Measurements from ENCODE around the gene ECI1. TPM values are rescaled to one million over a fixed set of nuclear protein-coding genes. Genes with fewer than 3 reads are reported as not detected.

ECI1 gene
- total RNA-seq, 2 donors from 2014 or later = 71.8 to 108 TPM

DNA sequence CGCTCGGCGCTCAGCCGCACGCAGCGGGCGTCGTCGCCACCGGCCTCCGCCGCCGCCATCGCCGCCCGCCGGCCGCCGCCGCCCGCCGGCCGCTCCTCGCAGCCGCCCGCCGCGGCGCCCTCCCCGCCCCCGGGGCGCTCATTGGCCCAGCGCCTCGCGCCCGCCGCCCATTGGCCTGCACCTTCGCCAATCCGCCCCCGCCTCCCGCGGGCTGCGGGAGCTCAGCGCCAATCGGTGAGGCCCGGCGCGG is 36.7 kb downstream of the ECI1 start, which contains the start of gene PGP:
PGP (minus strand) TSS at position 122 of the 250 bp plus-strand sequence; CDS start at position 59, 63 bp downstream.
- Histone ChIP-seq H3K27me3 (no peaks in the 10 kb centered on the region), H3K4me1 (peaks cover 0 to 32% of the 10 kb centered on the region in 2 donors), H3K9me3 (no peaks in the 10 kb centered on the region), H3K27ac (peak within 1 kb of the TSS; percentile 92 to 96), H3K36me3 (peaks cover 3% of the 10 kb centered on the region), H3K4me3 (peak within 1 kb of the TSS; percentile 60 to 89)
- TF ChIP-seq, protein P1, sequence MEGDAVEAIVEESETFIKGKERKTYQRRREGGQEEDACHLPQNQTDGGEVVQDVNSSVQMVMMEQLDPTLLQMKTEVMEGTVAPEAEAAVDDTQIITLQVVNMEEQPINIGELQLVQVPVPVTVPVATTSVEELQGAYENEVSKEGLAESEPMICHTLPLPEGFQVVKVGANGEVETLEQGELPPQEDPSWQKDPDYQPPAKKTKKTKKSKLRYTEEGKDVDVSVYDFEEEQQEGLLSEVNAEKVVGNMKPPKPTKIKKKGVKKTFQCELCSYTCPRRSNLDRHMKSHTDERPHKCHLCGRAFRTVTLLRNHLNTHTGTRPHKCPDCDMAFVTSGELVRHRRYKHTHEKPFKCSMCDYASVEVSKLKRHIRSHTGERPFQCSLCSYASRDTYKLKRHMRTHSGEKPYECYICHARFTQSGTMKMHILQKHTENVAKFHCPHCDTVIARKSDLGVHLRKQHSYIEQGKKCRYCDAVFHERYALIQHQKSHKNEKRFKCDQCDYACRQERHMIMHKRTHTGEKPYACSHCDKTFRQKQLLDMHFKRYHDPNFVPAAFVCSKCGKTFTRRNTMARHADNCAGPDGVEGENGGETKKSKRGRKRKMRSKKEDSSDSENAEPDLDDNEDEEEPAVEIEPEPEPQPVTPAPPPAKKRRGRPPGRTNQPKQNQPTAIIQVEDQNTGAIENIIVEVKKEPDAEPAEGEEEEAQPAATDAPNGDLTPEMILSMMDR (IDR thresholded peaks at IDR 0.05) = no peak
- DNase-seq (ENCODE audit: low spot score) = no peak

DNA sequence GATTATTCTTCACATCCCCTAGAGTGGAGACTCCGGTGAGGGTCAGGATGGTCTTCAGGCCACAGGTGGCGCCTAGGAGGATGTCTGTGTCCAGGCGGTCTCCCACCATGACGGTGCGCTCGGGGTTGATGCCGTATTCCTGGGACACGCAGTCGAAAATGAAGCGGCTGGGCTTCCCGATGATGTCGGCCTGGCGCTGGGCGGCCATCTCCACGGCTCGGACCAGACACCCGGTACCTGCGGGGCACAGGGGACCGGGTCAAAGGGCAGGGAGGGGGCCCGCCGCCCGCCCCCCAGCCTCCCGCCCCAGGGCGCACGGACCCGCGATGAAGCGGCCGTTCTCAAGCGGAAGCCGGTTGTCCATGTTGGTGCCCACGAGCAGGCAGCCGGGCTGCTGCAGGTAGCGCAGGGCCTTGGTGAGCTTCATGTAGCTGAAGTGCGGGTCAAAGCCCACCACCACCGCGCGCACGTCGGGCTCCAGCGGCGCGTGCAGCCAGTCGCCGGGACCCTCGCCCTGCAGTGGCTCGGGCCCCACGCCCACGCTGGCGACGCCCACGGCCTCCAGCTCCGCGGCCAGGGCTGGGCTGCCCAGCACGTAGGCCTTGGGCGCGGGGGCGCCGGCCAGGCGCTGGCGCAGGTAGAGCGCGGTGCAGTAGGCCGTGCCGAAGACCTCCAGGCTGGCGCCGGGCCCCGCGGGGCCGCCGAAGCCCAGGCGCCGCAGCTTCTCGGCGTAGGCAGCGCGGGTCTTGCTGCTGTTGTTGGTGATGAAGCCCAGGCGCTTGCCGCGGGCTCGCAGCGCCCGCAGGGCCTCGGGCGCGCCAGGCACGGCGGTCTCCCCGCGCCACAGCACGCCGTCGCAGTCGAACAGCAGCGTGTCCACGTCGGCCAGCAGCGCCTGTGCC is 37.3 kb downstream of the ECI1 start:
- TF ChIP-seq, protein P1 (IDR thresholded peaks at IDR 0.05) = no peak

DNA sequence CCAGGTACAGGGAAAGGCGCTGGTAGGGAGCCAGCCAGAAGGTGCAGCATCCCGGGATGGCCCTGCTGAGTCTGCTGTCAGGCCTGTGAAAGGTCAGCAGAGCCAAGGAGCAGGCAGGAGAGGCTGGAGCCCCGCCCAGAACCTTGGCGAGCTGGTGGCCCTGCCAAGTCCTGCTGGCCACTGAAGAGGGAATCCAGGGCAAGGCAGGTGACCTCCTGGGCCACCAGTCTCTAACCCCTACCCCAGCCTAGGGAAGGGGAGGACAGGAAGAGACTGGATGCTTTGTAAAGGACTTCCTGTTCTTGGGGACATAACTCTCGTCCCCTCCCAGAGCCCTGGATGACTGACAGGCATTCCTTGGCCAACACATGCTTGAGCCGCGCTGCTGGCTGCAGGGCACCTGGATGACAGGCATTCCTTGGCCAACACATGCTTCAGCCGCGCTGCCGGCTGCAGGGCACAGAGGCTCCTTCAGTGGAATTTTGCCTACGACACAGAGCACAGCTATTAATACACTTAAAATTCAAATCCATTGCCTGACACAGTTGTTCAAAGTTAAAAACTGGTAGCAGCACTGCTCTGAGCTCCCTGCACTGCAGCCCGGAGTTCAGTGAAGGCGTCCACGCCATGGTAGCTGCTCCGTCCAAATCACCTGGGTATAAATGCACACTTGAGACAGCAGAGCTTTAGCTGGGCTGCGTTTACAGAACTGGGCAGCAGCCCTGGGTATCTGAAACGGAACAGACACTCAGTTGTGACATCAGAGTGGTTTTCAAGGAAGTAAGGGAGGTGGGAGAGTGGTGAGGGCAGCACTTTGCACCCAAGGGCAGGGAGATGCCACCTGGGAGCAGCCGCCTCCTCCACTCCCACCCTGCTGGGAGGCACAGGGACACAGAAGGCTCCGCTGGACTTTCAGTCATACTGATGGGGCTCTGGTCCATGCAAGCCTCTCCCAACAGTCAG is 38.7 kb downstream of the ECI1 start:
- no peaks in the 10 kb centered on the region for H3K9me3 ChIP-seq
- H3K36me3 ChIP-seq = peaks cover 23% of the 10 kb centered on the region
- peak overlapping the region; percentile 60 to 89 for H3K4me3 ChIP-seq
- H3K27ac ChIP-seq = peak overlapping the region; percentile 85
- DNase-seq (ENCODE audit: low spot score) = no peak
- TF ChIP-seq, protein P1 (IDR thresholded peaks at IDR 0.05) = no peak
- H3K27me3 ChIP-seq = no peaks in the 10 kb centered on the region
- H3K4me1 ChIP-seq = peaks cover 0 to 32% of the 10 kb centered on the region in 2 donors

More for the DNA sequence above, 37.3 kb downstream of the ECI1 start:
- Histone ChIP-seq H3K27me3 (no peaks in the 10 kb centered on the region), H3K27ac (peak overlapping the region; percentile 85), H3K4me3 (peak overlapping the region; percentile 60 to 89), H3K4me1 (peaks cover 0 to 32% of the 10 kb centered on the region in 2 donors), H3K36me3 (peaks cover 9% of the 10 kb centered on the region), H3K9me3 (no peaks in the 10 kb centered on the region)
- DNase-seq (ENCODE audit: low spot score) = no peak

DNA sequence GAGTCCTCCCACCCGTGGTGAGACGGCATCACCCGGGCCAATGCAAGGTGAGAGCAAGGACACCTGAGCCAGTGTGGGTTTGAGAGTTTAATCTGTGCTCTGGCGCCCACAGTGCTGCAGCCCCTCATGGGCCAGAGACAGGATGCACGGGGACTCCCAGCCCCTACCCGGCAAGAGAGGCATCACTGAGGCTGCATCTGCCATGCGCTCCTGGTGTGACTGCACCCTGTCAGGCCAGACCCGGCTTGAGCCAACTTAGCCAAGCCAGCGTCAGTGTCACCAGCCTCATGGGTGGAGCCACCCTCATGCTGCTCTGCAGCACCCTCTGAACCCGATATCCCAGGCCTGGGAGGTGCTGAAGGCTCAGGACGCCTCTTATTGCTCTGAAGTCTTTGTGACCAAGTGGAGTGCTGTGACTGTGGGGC is 39.5 kb downstream of the ECI1 start:
- Histone ChIP-seq H3K27me3 (no peaks in the 10 kb centered on the region), H3K4me1 (peaks cover 0 to 32% of the 10 kb centered on the region in 2 donors), H3K4me3 (no peak overlapping the region), H3K9me3 (no peaks in the 10 kb centered on the region), H3K27ac (peak overlapping the region; percentile 85), H3K36me3 (peaks cover 29% of the 10 kb centered on the region)
- TF ChIP-seq, protein P1 (IDR thresholded peaks at IDR 0.05) = no peak
- no peak for DNase-seq (ENCODE audit: low spot score)

DNA sequence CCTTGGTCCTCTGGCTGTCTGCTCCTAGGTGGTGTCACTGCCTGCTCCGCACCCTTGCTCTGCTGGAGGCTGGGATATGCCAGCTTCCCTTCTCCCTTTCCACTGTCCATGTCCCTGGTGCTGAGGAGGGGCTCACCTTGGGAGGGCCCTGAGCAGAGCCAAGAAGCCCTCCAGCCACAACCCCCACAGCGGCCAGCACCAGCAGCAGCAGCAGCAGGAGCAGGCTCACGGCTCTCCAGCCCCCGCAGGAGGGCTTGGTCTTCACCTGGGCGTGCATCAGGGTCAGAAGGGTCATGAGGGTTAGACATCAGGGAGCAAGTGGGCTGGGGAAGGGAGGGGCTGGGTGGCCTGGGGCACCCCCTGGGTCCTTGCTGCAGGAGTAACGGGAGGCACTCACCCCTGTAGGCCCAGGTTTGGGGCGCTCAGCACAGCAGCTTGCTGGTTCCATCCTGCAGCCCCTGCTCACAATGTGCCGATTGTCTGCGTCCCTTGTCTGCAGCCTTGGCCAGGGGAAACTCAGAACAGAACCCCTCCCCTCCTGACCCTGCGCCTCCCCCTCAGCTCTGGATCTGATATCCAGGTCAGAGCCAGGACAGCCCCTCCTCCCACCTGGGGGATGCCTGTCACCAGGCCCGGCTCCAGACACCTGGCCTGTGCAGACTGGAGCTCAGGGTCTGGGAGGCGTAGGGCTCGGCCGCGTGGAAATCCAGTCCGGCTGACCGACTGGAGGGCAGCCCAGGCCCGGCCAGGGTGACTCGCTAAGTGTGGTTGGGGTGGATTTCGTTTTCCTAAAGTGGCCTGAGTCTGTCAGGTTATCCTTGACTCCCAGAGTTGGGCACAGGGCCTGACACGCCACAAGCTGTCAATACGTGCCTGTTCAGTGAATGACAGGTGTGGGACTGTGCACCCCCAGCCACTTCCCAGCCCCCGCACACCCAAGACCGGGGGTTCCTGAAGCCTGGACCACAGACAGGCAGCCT is 40.7 kb downstream of the ECI1 start, which contains the start of gene BRICD5:
BRICD5 (minus strand) TSS at position 478 of the 980 bp plus-strand sequence; CDS start at position 448, 30 bp downstream.
- no peaks in the 10 kb centered on the region for H3K27me3 ChIP-seq
- H3K4me3 ChIP-seq = no peak within 1 kb of the TSS
- DNase-seq (ENCODE audit: low spot score) = no peak
- H3K9me3 ChIP-seq = no peaks in the 10 kb centered on the region
- peaks cover 0 to 40% of the 10 kb centered on the region in 2 donors for H3K4me1 ChIP-seq
- peak within 1 kb of the TSS; percentile 85 for H3K27ac ChIP-seq
- TF ChIP-seq, protein P1 (IDR thresholded peaks at IDR 0.05) = no peak
- peaks cover 30% of the 10 kb centered on the region for H3K36me3 ChIP-seq

Data from right atrium auricular region (tissue), 2 donors.